IPS-18c (cell line): ENCODE data around the gene ADCY9.
"Not testable (repeated sequence)": the region's sequence is repeated elsewhere in the genome, so short reads cannot be mapped to it uniquely, and the experiment has no call there.

ENCODE experiments used
- H3K4me3 ChIP-seq: 2 replicates; pipeline ENCODE4 v1.7.0; 2013; ENCODE audit warnings: low read depth, mild to moderate bottlenecking, low read length, moderate library complexity; ENCODE audit not compliant: insufficient read depth
- H3K9me3 ChIP-seq: one replicate; pipeline ENCODE4 v1.6.1; 2013; ENCODE audit warnings: mild to moderate bottlenecking, low read length, moderate library complexity; ENCODE audit not compliant: control insufficient read depth, insufficient read depth

The ADCY9 gene

DNA sequence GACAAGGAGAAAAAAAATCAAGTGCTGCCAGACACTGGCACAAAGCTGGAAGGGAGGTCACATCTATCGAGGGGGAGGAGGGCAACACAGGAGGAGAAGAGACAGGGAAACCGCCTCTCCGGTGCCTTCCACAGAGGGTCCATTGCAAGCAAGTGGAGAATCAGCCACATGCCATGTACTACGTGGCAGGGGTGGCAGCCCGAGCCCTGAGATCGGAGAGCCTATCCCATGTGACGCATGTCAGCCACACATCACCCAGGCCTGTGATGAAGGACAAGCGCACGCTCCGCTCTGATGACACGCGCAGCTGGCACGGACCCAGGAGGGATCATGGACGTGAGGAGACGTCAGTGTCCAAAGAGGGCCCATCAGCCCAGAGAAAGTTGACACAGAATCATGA is 30.1 kb downstream of the ADCY9 start:
- Histone ChIP-seq H3K9me3 (no peaks in the 10 kb centered on the region), H3K4me3 (no peak overlapping the region)

DNA sequence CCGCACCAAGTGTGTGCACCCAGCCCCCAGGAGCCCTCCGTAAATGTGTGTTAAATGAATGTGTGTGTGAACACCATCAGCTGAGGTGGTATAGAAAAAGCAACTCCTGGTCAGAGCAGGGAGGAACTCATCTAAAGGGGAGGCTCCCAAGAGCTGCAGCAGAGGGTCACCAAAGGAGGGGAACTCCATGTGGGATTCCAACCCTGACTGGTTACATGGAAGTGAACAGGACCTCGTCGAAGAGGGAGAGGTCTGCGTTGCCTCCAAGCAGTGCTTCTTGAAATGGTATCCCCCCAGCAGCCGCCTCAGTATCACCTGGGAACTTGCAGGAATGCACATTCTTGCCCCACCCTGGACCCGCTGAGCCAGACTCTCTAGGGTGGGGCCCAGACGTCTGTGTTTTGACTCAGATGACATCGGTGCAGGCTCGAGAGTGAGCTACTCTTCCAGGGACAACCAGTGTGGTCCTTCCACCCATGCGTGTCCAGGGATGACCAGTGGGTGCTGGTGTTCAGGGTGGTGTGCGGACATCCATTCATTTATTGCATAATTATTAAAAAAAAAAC is 30.8 kb downstream of the ADCY9 start:
- Histone ChIP-seq H3K9me3 (no peaks in the 10 kb centered on the region), H3K4me3 (no peak overlapping the region)

DNA sequence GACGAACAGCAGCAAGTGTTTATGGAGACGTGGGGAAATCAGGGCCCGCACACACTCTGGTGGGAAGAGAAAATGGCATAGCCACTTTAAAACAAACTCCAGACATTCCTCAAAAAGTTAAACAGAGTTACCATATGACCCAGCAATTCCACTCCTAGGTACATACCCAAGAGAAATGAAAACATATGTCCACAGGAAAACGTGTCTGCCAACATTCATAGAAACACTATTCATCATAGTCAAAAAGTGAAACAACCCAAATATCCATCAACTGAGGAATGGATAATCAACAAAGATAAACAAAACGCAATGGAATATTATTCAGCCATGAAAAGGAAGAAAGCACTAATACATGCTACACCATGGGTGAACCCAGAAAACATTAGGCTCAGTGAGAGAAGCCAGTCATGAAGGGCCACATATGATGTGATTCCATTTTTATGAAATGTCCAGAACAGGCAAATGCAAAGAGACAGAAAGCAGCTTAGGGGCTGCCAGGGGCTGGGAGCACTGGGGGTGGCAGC is 32.8 kb downstream of the ADCY9 start:
- Histone ChIP-seq H3K4me3 (no peak overlapping the region), H3K9me3 (no peaks in the 10 kb centered on the region)

DNA sequence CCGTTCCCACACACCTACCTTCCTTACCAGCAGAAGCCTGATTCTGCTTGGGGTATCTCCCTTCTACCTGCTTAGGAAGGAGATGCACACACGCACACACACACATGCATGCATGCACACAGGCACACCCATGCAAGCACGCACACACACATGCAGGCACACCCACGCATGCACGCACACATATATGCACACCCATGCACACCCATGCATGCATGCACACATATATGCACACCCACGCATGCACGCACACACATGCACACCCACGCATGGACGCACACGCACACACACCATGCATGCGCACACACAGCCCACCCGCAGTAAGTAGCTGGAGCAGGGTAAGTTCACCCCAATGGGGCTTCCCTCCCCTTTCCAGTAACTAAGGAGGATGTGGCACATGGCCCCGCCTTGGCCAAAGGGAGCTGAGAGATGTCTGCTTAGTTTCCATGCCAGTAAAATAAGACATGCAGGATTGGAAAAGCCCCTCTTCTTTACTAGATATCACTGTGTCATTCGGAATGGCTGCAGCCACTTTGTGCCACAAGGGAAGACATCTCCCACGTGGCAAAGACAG is 33.7 kb downstream of the ADCY9 start:
- Histone ChIP-seq H3K9me3 (no peaks in the 10 kb centered on the region), H3K4me3 (no peak overlapping the region)

DNA sequence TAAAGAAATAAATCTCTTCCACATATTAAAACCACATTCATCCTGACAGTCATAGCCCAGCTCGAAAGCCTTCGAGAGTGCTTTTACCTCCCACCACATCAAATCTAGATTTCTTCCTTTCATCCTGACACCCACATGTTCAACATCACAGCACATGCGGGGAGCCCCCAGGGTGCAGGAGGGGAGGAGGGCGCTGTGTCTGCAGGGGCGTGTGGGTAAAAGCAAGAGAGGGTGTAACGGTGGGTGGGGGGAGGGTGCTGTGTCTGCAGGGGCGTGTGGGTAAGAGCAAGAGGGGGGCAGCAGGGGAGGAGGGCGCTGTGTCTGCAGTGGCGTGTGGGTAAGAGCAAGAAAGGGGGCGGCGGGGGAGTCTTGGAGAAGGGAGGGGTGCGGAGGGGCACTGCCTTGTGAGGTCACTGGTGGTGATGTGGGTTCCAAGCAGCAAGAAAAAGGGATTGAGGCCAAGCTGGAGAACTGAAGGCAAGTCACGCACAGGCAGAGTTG is 34.7 kb downstream of the ADCY9 start:
- no peak overlapping the region for H3K4me3 ChIP-seq
- no peaks in the 10 kb centered on the region for H3K9me3 ChIP-seq

DNA sequence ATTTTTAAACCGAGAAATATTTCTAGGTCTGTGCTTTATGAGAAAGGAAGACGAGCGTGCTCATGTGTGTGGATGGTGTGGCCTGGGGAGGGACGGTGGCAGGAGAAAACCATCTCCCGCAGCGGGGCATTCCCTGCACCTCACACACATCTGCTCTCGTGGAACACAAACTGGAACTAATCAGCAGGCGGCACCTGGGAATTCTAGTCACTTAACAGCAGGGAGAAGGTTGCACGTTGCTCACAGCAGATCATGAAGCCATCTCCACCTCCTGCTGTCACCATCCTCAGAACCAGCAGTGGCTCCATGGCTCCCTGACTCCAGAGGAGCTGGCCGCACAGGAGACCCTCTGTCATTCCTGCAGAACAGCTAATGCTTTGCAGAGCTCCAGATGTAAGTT is 35.2 kb downstream of the ADCY9 start:
- no peak overlapping the region for H3K4me3 ChIP-seq

DNA sequence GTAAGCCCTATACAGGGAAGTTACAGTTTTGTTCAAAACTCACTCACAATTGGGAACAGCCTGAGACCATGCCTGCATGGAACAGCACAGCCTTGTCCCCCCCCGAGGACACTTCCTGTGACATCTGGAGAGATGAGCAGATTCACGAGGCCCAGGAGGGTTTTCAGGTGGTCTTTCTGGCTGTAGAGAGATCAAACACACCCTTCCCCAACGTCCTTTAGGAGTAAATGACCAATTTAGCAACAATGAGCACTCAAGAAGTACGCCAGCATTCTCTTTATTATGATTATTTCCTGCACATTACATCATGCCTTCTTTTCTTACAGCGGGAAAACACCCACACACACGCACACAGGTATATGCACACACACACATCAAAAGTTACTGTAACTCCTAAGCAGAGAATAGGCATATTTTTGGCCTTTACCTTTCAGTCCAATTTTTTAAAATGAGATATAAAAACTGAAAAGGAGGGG is 39.0 kb downstream of the ADCY9 start:
- H3K4me3 ChIP-seq = no peak overlapping the region; the same call in 1 of the 2 replicates
- no peaks in the 10 kb centered on the region for H3K9me3 ChIP-seq

More for the DNA sequence above, 35.2 kb downstream of the ADCY9 start:
- H3K9me3 ChIP-seq = no peaks in the 10 kb centered on the region

DNA sequence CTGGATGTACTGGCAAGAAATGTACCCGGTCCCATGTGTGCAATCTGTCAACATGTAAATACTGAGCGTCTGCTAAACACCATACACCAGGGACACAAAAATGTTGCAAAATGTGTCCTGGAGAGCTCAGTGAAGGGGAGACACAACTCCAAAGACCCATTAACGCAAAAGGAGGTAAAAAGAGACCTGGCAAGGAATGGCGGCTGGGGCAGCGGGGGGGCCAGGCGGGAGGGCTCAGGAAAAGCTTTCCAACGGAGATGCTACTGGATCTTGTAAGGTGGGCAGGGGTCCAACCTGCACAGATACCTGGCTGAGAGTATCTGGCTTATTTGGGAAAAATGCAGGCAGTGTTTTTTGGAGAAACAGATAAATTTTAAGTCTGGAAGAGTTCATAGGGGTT is 40.7 kb downstream of the ADCY9 start:
- Histone ChIP-seq H3K9me3 (no peaks in the 10 kb centered on the region), H3K4me3 (no peak overlapping the region)

DNA sequence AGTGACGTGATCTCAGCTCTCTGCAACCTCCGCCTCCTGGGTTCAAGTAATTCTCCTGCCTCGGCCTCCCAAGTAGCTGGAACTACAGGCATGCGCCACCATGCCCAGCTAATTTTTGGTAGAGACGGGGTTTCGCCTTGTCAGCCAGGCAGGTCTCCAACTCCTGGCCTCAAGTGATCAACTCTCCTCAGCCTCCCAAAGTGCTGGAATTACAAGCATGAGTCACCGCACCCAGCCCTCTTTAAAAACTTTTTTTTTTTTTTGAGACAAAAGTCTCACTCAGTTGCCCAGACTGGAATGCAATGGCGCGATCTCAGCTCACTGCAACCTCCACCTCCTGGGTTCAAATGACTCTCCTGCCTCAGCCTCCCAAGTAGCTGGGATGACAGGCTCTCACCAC is 43.1 kb downstream of the ADCY9 start:
- not testable (repeated sequence) for H3K9me3 ChIP-seq, H3K4me3 ChIP-seq

DNA sequence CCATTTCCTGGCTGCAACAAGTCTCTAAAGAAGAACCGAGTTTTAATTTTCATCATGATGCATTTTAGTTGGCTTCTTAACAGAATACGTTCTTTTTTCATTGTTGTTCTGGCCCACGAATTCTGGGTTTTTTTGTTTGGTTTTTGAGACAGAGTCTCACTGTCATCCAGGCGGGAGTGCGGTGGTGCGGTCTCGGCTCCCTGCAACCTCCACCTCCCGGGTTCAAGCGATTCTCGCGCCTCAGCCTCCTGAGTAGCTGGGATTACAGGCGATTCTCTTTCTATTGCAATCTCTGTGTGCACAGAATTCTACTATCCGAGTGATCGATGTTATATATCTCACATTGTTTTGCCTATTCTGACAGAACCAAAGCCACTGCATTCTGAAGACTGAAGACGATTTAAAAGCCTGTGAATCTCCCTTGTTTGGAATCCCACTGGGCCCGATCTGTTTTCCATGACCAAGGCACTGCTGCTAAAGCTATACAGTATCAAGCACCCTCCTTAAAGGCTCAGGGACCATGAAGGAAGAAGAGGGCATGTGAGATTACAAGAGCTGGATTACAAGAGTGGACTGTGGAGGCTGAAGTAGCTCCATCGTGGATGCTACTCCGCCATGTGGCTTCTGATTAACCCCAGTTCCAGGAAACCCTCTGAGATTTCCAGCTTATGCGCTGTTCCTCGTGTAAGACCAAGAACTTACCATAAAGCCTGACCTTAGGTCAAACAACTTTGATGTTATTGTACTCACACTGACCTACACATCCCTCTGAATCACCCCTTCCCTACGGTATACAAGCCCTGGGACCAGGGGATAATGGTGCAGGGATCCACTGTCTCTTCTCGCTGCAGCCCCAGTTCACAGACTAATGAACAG is 44.3 kb downstream of the ADCY9 start:
- H3K9me3 ChIP-seq = no peaks in the 10 kb centered on the region
- H3K4me3 ChIP-seq = no peak overlapping the region

DNA sequence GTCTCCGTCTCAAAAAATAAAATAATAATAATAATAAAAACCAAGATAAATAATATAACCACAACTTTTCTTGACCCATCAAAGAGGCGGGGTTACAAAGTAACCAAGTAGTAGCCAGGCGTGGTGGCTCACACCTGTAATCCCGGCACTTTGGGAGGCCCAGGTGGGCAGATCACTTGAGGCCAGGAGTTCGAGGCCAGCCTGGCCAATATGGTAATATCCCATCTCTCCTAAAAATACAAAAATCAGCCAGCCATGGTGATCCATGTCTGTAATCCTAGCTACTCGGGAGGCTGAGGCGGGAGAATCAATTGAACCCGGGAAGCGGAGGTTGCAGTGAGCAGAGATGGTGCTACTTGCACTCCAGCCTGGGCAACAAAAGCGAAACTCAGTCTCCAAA is 45.3 kb downstream of the ADCY9 start:
- Histone ChIP-seq H3K9me3 (no peaks in the 10 kb centered on the region), H3K4me3 (no peak overlapping the region)

DNA sequence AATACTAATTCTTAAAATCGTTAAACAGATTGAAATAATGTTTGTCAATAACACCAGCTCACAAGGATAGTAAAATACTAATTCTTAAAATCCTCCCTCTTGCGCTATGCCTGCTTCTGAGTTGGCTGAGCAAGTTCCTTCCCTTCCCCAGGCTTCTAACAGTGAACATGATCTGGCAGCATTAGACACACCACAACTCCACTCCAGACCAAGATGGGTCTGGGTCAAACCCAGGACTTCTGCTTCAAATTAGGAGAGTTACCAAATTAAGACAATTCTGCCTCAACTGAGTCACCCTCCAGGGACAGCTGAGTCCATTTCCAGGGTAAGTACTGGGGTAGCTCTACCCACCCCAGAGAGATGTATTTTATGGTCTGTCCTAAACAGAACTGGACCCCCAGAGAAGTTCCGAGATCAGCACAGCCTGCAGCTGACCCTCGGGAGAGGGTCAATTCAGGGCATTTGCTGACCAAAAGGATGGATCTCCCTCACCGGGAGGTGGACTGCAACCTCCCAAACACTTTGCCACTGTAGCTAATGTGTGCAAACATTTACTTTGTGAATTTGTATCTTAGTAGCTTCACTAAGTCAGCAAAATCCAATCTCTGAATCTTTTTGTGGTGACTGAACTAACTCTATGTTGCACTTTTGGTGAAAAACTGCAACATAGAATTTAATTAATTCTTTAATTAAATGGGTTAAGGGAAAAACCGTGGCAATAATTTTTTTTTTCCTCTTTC is 48.8 kb downstream of the ADCY9 start:
- H3K9me3 ChIP-seq = no peaks in the 10 kb centered on the region
- H3K4me3 ChIP-seq = no peak overlapping the region

DNA sequence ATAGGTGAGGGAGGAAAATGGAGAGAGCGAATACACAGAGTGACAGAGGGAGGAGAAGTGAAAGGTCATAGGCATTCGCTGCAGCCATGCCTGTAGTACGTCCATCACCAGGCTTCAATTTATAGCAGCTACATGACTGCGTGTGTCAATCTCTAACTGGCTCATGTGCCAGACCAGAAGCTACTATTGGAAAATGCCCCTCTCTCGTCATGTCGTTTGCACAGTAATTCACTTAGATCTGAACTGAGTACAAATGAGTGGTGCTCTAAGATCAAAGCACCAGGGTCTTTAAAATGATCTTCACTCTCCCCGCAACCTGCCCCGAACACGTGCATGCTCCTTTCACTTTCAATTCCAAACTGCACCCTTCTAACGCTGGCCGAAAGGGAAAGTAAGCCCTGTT is 51.3 kb downstream of the ADCY9 start:
- Histone ChIP-seq H3K4me3 (no peak overlapping the region), H3K9me3 (peaks cover 3% of the 10 kb centered on the region)

DNA sequence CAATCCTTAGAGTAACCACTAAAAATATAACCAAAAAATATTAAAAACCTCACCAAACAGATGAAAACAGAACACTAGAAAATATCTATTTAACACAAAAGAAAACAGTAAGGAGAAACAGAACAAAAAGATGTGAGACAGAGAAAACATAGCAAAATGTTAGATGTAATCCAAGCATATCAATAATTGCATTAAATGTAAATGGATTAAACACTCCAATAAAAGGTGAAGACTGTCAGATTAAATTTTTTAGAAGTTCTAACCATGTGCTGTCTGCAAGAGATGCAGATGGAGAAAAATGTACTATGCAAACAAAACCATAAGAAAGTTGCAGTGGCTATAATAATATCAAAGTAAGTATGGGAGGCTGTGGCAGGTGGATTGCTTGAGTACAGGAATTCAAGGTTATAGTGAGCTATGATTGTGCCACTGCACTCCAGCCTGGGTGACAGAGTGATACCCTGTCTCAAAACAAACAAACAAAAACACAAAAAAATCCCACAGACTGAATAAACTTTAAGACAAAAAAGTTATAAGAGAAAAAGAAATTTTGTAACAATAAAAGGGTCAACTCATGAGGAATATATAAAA is 53.9 kb downstream of the ADCY9 start:
- no peak overlapping the region for H3K4me3 ChIP-seq
- H3K9me3 ChIP-seq = peaks cover 3% of the 10 kb centered on the region

DNA sequence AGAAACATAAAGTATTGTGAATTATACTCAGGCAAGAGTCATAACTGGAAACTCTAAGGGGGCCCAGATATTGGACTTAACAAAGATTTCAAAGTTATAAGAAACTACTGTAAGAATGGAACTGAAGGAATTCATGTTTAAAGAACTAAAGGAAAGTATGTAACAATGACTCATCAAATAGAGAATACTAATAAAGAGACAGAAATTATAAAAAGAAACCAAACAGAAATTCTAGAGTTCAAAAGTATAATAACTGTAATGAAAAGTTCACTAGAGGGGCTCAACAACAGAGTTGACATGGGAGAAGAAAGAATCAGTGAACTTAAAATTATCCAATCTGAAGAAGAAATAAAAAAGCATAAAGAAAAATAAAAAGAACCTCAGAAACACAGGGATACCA is 55.4 kb downstream of the ADCY9 start:
- no peak overlapping the region for H3K4me3 ChIP-seq
- peaks cover 3% of the 10 kb centered on the region for H3K9me3 ChIP-seq

DNA sequence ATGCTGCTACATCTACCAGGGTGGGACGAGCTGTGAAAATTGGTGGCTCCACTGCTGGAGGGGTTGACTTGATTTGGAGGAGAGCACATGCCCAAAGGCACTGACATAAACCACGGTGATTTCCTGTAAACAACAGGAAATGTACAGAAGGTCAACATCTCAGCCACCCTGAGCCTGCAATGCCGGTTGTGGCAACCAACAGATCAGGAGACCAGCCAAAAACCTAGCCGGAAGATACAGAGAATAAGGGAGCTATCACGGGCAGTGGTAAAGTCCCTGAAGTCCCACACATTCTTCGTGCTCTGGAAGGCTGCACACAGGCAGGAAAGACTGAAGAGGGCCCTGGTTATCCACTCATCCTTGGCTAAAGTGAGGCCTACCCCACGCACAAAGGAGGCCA is 56.2 kb downstream of the ADCY9 start:
- Histone ChIP-seq H3K9me3 (peaks cover 3% of the 10 kb centered on the region), H3K4me3 (no peak overlapping the region)

DNA sequence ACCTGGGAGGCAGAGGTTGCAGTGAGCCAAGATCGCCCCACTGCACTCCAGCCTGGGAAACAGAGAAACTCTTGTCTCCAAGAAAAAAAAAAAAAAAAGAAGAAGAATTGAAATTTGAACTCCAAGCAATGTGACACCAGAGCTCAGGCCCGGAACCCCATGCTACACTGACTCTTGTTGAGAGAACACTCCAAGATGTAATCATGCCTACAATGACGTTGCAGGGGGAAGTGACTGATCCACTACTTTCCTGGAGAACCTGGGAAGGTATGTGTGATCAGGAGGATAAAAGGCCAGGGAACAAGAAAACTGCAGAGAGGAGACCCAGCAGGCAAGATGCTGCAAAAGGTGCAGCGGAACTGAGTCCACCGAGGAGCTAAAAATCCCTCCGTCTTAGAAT is 57.9 kb downstream of the ADCY9 start:
- H3K9me3 ChIP-seq = peaks cover 3% of the 10 kb centered on the region
- no peak overlapping the region for H3K4me3 ChIP-seq
